PC-3 (cell line): ENCODE results near the gene KANSL3. TPM values are rescaled to one million over a fixed set of nuclear protein-coding genes. Genes with fewer than 3 reads are reported as not detected.

Source experiments
- ATAC-seq: fragments of 200-7000 bp; cut with Tn5 transposase; 2 replicates; pipeline ENCODE4 v1.9.1; 2020; ENCODE audit warnings: mild to moderate bottlenecking, moderate library complexity
- BruUV-seq: library from RNA; stranded (reverse); fragments of 400-500 nt; replicated peaks from 2 replicates; lab custom pipeline; 2021; lab: Mats Ljungman, UMichigan
- CTCF ChIA-PET: fragments of 300-600 bp; sonication (Branson Sonifier 250); formaldehyde crosslinking; loops from one replicate; lab custom pipeline; 2022; ENCODE audit warnings: antibody characterized with exemption; lab: Charles Lee
- POLR2A ChIA-PET: fragments of 300-600 bp; sonication (Branson Sonifier 250); formaldehyde crosslinking; loops from one replicate; lab custom pipeline; 2022; ENCODE audit warnings: antibody characterized with exemption; ENCODE audit not compliant: unreplicated experiment; lab: Charles Lee
- DNase-seq: peaks from one replicate; pipeline ENCODE4 v3.0.0-alpha.2; 2015
- H2AFZ ChIP-seq: fragments of 300-600 bp; sonication (generic); 2 replicates; pipeline ENCODE4 v1.6.0; 2016; ENCODE audit warnings: antibody characterized with exemption, low read length
- H3F3A ChIP-seq: fragments of 300-600 bp; sonication (generic); one replicate; pipeline ENCODE4 v1.6.0; 2017; ENCODE audit warnings: antibody characterized with exemption, low read length, control low read depth, mild to moderate bottlenecking; ENCODE audit not compliant: unreplicated experiment
- H3K27ac ChIP-seq: fragments of 300-600 bp; sonication (generic); 2 replicates; pipeline ENCODE4 v1.5.1; 2016; ENCODE audit warnings: mild to moderate bottlenecking, low read length
- H3K27me3 ChIP-seq: fragments of 300-600 bp; sonication (generic); 2 replicates; pipeline ENCODE4 v1.6.1; 2016; ENCODE audit warnings: low read length, mixed read lengths
- H3K36me3 ChIP-seq: fragments of 300-600 bp; sonication (generic); 2 replicates; pipeline ENCODE4 v1.6.1; 2016; ENCODE audit warnings: low read depth, mixed run types, low read length, mixed read lengths
- H3K4me1 ChIP-seq: fragments of 300-600 bp; sonication (generic); 2 replicates; pipeline ENCODE4 v1.5.1; 2016; ENCODE audit warnings: low read length; ENCODE audit not compliant: insufficient read depth
- H3K4me2 ChIP-seq: fragments of 300-600 bp; sonication (generic); 2 replicates; pipeline ENCODE4 v1.6.0; 2016; ENCODE audit warnings: low read length
- H3K4me3 ChIP-seq: fragments of 300-600 bp; sonication (generic); 2 replicates; pipeline ENCODE4 v1.5.1; 2016; ENCODE audit warnings: mild to moderate bottlenecking, low read length, mixed read lengths
- H3K79me2 ChIP-seq: fragments of 300-600 bp; sonication (generic); 2 replicates; pipeline ENCODE4 v1.6.1; 2017; ENCODE audit warnings: low read length, mixed read lengths
- H3K9ac ChIP-seq: fragments of 300-600 bp; sonication (generic); 2 replicates; pipeline ENCODE4 v1.6.0; 2016; ENCODE audit warnings: mild to moderate bottlenecking, low read length
- H3K9me2 ChIP-seq: fragments of 300-600 bp; sonication (generic); replicated peaks from 2 replicates; pipeline ENCODE4 v1.6.1; 2016; ENCODE audit warnings: mixed run types, low read length, mixed read lengths
- H3K9me3 ChIP-seq: fragments of 300-600 bp; sonication (generic); 2 replicates; pipeline ENCODE4 v1.6.1; 2016; ENCODE audit warnings: low read length, mixed read lengths
- H4K20me1 ChIP-seq: fragments of 300-600 bp; sonication (generic); 2 replicates; pipeline ENCODE4 v1.6.1; 2016; ENCODE audit warnings: low read length, mixed read lengths
- EZH2 ChIP-seq: fragments of 300-600 bp; sonication (generic); IDR thresholded peaks from one replicate; pipeline ENCODE4 v1.6.1; 2017; ENCODE audit warnings: antibody characterized with exemption, mild to moderate bottlenecking, low read length; ENCODE audit not compliant: unreplicated experiment
- EZH2phosphoT487 ChIP-seq: fragments of 300-600 bp; sonication (generic); IDR thresholded peaks from 2 replicates; pipeline ENCODE4 v1.6.1; 2018; ENCODE audit warnings: mild to moderate bottlenecking, antibody characterized with exemption, low read length, borderline replicate concordance
- intact Hi-C: fragments of 100-400 bp; cut with micrococcal nuclease; formaldehyde crosslinking; loops from 2 replicates; pipeline ENCODE4 v1.9.0; 2023
- total RNA-seq: library from RNA; depleted of rRNA; stranded (reverse); fragments of >200 nt; gene quantifications from 2 replicates; pipeline ENCODE4 v1.2.3, GENCODE V29; 2014
- TF ChIP-seq, protein P1 (sequence below): fragments of 300-600 bp; sonication (generic); conservative IDR thresholded peaks from 2 replicates; pipeline ENCODE4 v1.5.1; 2017; ENCODE audit warnings: antibody characterized with exemption, low read depth, mild to moderate bottlenecking, low read length

Gene KANSL3
- total RNA-seq, 1 experiment from 2014 or later, result 30.6 TPM

GRCh38 chr2:96636551-96637171 lies 1.5 kb downstream of the KANSL3 start:
- CTCF ChIA-PET, result no interaction called here
- peak overlapping the region; percentile 77 for H3K4me3 ChIP-seq
- H3F3A ChIP-seq, result no peaks in the 10 kb centered on the region
- H4K20me1 ChIP-seq, result 0 out of 2 replicates have a peak, but pooled peaks cover 5% of the 10 kb centered on the region
- intact Hi-C loops, result loop anchor here (5.0 kb wide), 2 partner anchors 126 to 166 kb away; partner anchors contain the start of gene CNNM4
- peaks cover 6% of the 10 kb centered on the region; the same call in 1 of the 2 replicates for H3K36me3 ChIP-seq
- TF ChIP-seq, protein P1, sequence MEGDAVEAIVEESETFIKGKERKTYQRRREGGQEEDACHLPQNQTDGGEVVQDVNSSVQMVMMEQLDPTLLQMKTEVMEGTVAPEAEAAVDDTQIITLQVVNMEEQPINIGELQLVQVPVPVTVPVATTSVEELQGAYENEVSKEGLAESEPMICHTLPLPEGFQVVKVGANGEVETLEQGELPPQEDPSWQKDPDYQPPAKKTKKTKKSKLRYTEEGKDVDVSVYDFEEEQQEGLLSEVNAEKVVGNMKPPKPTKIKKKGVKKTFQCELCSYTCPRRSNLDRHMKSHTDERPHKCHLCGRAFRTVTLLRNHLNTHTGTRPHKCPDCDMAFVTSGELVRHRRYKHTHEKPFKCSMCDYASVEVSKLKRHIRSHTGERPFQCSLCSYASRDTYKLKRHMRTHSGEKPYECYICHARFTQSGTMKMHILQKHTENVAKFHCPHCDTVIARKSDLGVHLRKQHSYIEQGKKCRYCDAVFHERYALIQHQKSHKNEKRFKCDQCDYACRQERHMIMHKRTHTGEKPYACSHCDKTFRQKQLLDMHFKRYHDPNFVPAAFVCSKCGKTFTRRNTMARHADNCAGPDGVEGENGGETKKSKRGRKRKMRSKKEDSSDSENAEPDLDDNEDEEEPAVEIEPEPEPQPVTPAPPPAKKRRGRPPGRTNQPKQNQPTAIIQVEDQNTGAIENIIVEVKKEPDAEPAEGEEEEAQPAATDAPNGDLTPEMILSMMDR, result no peak
- no peak for TF ChIP-seq EZH2phosphoT487
- TF ChIP-seq EZH2, result no peak
- H3K79me2 ChIP-seq, result peaks cover 50% of the 10 kb centered on the region
- H3K9me3 ChIP-seq, result no peaks in the 10 kb centered on the region
- POLR2A ChIA-PET, result interaction anchor here (0.6 to 1.1 kb wide), 2 partner anchors 44 to 137 kb away, joined by 5 to 6 read pairs; no protein-coding TSS in a partner anchor
- peak overlapping the region; percentile 77 for H3K27ac ChIP-seq
- H3K4me2 ChIP-seq, result peak overlapping the region; percentile 98
- H3K9me2 ChIP-seq, result no peaks in the 10 kb centered on the region
- no peaks in the 10 kb centered on the region for H3K27me3 ChIP-seq
- H3K4me1 ChIP-seq, result peaks cover 30% of the 10 kb centered on the region
- ATAC-seq (peak; percentile 8; the same call in 1 of the 2 replicates), DNase-seq (peak; percentile 16)
- TSS peak; percentile 28 for BruUV-seq
- H3K9ac ChIP-seq, result peak overlapping the region; percentile 89
- H2AFZ ChIP-seq, result no peak overlapping the region

- Histone ChIP-seq H3K4me1 (peaks cover 35% of the 10 kb centered on the region), H3K4me3 (no peak overlapping the region), H2AFZ (no peak overlapping the region), H3F3A (no peaks in the 10 kb centered on the region), H3K9me3 (no peaks in the 10 kb centered on the region), H3K27me3 (no peaks in the 10 kb centered on the region), H3K36me3 (peaks cover 32% of the 10 kb centered on the region), H4K20me1 (peaks cover 10% of the 10 kb centered on the region; the same call in 1 of the 2 replicates), H3K27ac (no peak overlapping the region), H3K4me2 (no peak overlapping the region), H3K9me2 (no peaks in the 10 kb centered on the region), H3K79me2 (peaks cover 73% of the 10 kb centered on the region), H3K9ac (no peak overlapping the region)
- intact Hi-C loops, result no loop called here
- no TSS peak for BruUV-seq
- ChIA-PET CTCF (no interaction called here), POLR2A (no interaction called here)
- no peak for DNase-seq
- TF ChIP-seq, protein P1, result no peak
- TF ChIP-seq EZH2, result no peak
- TF ChIP-seq EZH2phosphoT487, result no peak
- ATAC-seq, result no peak
These were observed 4.5 kb downstream of the KANSL3 start for GRCh38 chr2:96633641-96634040.
